GM19395 (cell line): ENCODE data around the gene DNASE1L3.
A peak's percentile ranks its signal among the peaks of the same experiment; 100 is the strongest.
"Not testable (repeated sequence)": the region's sequence is repeated elsewhere in the genome, so short reads cannot be mapped to it uniquely, and the experiment has no call there.

Experiments used
- ATAC-seq: cut with Tn5 transposase; IDR thresholded peaks from one replicate; pipeline ENCODE4 v1.9.1; 2021; ENCODE audit warnings: mild to moderate bottlenecking, moderate library complexity; ENCODE audit not compliant: unreplicated experiment

The DNASE1L3 gene

GRCh38 chr3:58210761-58211460 is at the start of gene DNASE1L3:
Gene DNASE1L3, minus strand, starts transcription at chr3:58210972. Its CDS starts 66 bp downstream, at chr3:58210906.
- ATAC-seq, result no peak

- no peak for ATAC-seq
Observed at GRCh38 chr3:58260261-58260731, 49.5 kb upstream of the DNASE1L3 start.

GRCh38 chr3:58258392-58259055 is 47.8 kb upstream of the DNASE1L3 start:
- ATAC-seq, result no peak

GRCh38 chr3:58256511-58256910 is 45.7 kb upstream of the DNASE1L3 start:
- ATAC-seq, result no peak

GRCh38 chr3:58256061-58256460 is 45.3 kb upstream of the DNASE1L3 start:
- ATAC-seq, result no peak

- no peak for ATAC-seq
Observed at GRCh38 chr3:58254144-58254543, 43.4 kb upstream of the DNASE1L3 start.

- ATAC-seq, result no peak
Observed at GRCh38 chr3:58251631-58252035, 40.9 kb upstream of the DNASE1L3 start.

GRCh38 chr3:58250093-58250707 is 39.4 kb upstream of the DNASE1L3 start:
- no peak for ATAC-seq

- ATAC-seq, result no peak
Observed at GRCh38 chr3:58249358-58250092, 38.8 kb upstream of the DNASE1L3 start.

- ATAC-seq, result no peak
Observed at GRCh38 chr3:58246148-58247047, 35.6 kb upstream of the DNASE1L3 start.

- ATAC-seq, result no peak
Observed at GRCh38 chr3:58243976-58244585, 33.3 kb upstream of the DNASE1L3 start.

- not testable (repeated sequence) for ATAC-seq
Observed at GRCh38 chr3:58242860-58243259, 32.1 kb upstream of the DNASE1L3 start.

GRCh38 chr3:58242340-58242739 is 31.6 kb upstream of the DNASE1L3 start:
- no peak for ATAC-seq

GRCh38 chr3:58241306-58242044 is 30.7 kb upstream of the DNASE1L3 start:
- no peak for ATAC-seq

- ATAC-seq, result no peak
Observed at GRCh38 chr3:58238830-58239229, 28.1 kb upstream of the DNASE1L3 start.

- peak; percentile 39 for ATAC-seq
Observed at GRCh38 chr3:58237941-58238681, 27.3 kb upstream of the DNASE1L3 start.

GRCh38 chr3:58237238-58237940 is 26.6 kb upstream of the DNASE1L3 start, which contains the start of gene ABHD6:
Gene ABHD6, plus strand, starts transcription at chr3:58237792. Its CDS starts 18,795 bp downstream, at chr3:58256587.
- peak; percentile 84 for ATAC-seq
